ENCODE results near the gene EXD1.

DNA sequence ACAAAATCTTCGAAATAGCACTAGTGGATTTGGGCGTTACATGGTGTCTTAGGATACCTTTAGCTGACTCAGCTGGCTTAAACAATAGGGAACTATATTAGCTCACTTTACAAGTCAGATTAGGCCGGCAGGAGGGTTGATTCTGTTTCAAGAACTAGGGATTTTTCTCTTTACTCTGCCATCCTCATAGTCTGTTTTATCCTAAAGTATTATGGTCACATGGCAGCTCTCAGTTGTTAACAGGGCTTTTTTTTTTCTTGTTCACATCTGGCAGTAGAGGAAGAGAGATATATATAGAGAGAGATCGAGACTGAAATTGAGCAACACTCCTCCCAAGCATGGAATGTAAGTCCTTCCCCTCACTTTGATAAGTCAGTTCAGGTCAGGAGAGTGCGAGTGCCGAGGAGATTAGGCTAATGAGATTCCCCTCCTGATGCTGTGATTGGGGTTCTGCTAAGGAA is 33.4 kb upstream of the EXD1 start:
- TF ChIP-seq, protein P1, sequence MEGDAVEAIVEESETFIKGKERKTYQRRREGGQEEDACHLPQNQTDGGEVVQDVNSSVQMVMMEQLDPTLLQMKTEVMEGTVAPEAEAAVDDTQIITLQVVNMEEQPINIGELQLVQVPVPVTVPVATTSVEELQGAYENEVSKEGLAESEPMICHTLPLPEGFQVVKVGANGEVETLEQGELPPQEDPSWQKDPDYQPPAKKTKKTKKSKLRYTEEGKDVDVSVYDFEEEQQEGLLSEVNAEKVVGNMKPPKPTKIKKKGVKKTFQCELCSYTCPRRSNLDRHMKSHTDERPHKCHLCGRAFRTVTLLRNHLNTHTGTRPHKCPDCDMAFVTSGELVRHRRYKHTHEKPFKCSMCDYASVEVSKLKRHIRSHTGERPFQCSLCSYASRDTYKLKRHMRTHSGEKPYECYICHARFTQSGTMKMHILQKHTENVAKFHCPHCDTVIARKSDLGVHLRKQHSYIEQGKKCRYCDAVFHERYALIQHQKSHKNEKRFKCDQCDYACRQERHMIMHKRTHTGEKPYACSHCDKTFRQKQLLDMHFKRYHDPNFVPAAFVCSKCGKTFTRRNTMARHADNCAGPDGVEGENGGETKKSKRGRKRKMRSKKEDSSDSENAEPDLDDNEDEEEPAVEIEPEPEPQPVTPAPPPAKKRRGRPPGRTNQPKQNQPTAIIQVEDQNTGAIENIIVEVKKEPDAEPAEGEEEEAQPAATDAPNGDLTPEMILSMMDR (IDR thresholded peaks at IDR 0.05 in 4 of 5, conservative IDR thresholded peaks at IDR 0.05 in 1 of 5), result no peak
- TF ChIP-seq POLR2A (IDR thresholded peaks at IDR 0.05), result no peak
